GM19468 (cell line): ENCODE results near the gene FAM120B.

ENCODE experiments used
- ATAC-seq: cut with Tn5 transposase; IDR thresholded peaks from one replicate; pipeline ENCODE4 v1.9.1; 2021; ENCODE audit warnings: mild to moderate bottlenecking, moderate library complexity, moderate number of reproducible peaks; ENCODE audit not compliant: unreplicated experiment; ENCODE audit errors: extremely low read depth

The FAM120B gene

GRCh38 chr6:170450916-170451761, 144.6 kb downstream of the FAM120B start:
- ATAC-seq: no peak

- no peak for ATAC-seq
Measured at GRCh38 chr6:170451762-170452651, 145.4 kb downstream of the FAM120B start.

GRCh38 chr6:170452767-170453545, 146.4 kb downstream of the FAM120B start:
- no peak for ATAC-seq

- ATAC-seq: no peak
Measured at GRCh38 chr6:170453586-170454511, 147.3 kb downstream of the FAM120B start.

GRCh38 chr6:170454512-170455285, 148.1 kb downstream of the FAM120B start:
- ATAC-seq: no peak

GRCh38 chr6:170455335-170455979, 148.9 kb downstream of the FAM120B start:
- ATAC-seq: no peak

GRCh38 chr6:170456334-170456733, 149.8 kb downstream of the FAM120B start:
- ATAC-seq: no peak
